ENCODE results near the gene JAKMIP1.

- TF ChIP-seq TARDBP (IDR thresholded peaks at IDR 0.05) (no peak), CTBP1 (IDR thresholded peaks at IDR 0.05; ENCODE audit: borderline replicate concordance) (no peak), ARNT (IDR thresholded peaks at IDR 0.05) (no peak), HDGF (IDR thresholded peaks at IDR 0.05; ENCODE audit: borderline replicate concordance) (no peak), NFRKB (IDR thresholded peaks at IDR 0.05) (no peak), SUZ12 (IDR thresholded peaks at IDR 0.05) (no peak), SP1 (IDR thresholded peaks at IDR 0.05) (no peak), BHLHE40 (IDR thresholded peaks at IDR 0.05; ENCODE audit: borderline replicate concordance) (no peak), FOXA1 (IDR thresholded peaks at IDR 0.05) (no peak), ZNF384 (IDR thresholded peaks at IDR 0.05) (no peak), FOXM1 (IDR thresholded peaks at IDR 0.05; ENCODE audit: borderline replicate concordance) (no peak), ELF4 (IDR thresholded peaks at IDR 0.05) (no peak), L3MBTL2 (conservative IDR thresholded peaks at IDR 0.05) (no peak)
- TF ChIP-seq, protein P1, sequence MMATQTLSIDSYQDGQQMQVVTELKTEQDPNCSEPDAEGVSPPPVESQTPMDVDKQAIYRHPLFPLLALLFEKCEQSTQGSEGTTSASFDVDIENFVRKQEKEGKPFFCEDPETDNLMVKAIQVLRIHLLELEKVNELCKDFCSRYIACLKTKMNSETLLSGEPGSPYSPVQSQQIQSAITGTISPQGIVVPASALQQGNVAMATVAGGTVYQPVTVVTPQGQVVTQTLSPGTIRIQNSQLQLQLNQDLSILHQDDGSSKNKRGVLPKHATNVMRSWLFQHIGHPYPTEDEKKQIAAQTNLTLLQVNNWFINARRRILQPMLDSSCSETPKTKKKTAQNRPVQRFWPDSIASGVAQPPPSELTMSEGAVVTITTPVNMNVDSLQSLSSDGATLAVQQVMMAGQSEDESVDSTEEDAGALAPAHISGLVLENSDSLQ (IDR thresholded peaks at IDR 0.05): no peak
These were observed 172.2 kb downstream of the JAKMIP1 start for GRCh38 chr4:6028168-6028567.
